GM20000 (cell line): ENCODE data around the gene PCDHGA2.

Experiments used
- DNase-seq: peaks from one replicate; pipeline ENCODE4 v3.0.0; 2012; ENCODE audit warnings: low spot score
- CTCF ChIP-seq: IDR thresholded peaks from 2 replicates; pipeline ENCODE4 v1.5.1; 2012; ENCODE audit warnings: mild to moderate bottlenecking, control low read depth; ENCODE audit errors: extremely low read depth, missing control alignments

The PCDHGA2 gene

DNA sequence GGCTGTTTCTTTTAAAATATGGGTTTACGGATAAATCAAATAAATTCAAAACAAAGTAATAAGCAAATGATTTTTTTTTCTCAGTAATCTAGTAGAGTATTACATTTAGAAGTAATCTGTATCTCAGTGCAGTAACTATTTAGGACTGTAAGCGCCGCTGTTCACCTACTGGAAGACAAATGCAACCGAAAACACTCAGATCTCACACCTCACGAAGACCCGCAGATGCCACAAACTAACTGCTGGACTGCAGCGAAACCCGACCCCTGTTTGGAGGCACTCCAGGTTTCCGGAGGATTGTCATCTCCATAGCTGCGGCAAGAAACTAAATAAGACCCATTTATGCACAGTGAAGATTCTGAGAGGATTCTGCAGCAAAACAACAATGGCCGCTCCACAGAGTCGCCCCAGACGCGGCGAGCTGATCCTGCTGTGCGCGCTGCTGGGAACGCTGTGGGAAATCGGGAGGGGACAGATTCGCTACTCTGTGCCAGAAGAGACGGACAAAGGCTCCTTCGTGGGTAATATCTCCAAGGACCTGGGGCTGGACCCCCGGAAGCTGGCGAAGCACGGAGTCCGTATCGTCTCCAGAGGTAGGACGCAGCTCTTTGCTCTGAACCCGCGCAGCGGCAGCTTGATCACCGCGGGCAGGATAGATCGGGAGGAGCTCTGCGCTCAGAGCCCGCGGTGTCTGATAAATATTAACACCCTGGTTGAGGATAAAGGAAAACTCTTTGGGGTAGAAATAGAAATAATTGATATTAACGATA, 54.1 kb downstream of the PCDHGA2 start, which contains the start of gene PCDHGA8:
Gene PCDHGA8 (plus strand): TSS at position 205 of the 770 bp plus-strand sequence. CDS start 181 bp downstream, at position 386.
- DNase-seq, result no peak

More for the DNA sequence above, 54.1 kb downstream of the PCDHGA2 start, which contains the start of gene PCDHGA8:
- no peak for TF ChIP-seq CTCF
